Stimulated activated CD8-positive, alpha-beta memory T cell treated with anti-CD3 and anti-CD28 coated beads, Interleukin-2, amount 100 ng/mL, for 48 hours (primary cell): Measurements from ENCODE around the gene FABP3.

ENCODE experiments used
- DNase-seq, 2 donors: peaks; one replicate each; pipeline ENCODE4 v3.0.0-alpha.2; 2020; ENCODE audit warnings: low read depth in 2 of 2

The FABP3 gene

GRCh38 chr1:31372051-31372450, 825 bp downstream of the FABP3 start:
- no peak for DNase-seq

GRCh38 chr1:31371121-31371959, 1.5 kb downstream of the FABP3 start:
- no peak for DNase-seq

GRCh38 chr1:31370565-31370964, 2.3 kb downstream of the FABP3 start:
- DNase-seq, result no peak

- no peak for DNase-seq
These were observed 2.9 kb downstream of the FABP3 start for GRCh38 chr1:31370021-31370420.

- no peak for DNase-seq
These were observed 4.2 kb downstream of the FABP3 start for GRCh38 chr1:31368611-31369107.

- no peak for DNase-seq
These were observed 6.1 kb downstream of the FABP3 start for GRCh38 chr1:31366796-31367195.

GRCh38 chr1:31364561-31365250, 8.2 kb downstream of the FABP3 start:
- DNase-seq, result no peak

- no peak for DNase-seq
These were observed 10.8 kb downstream of the FABP3 start for GRCh38 chr1:31362032-31362431.

- DNase-seq, result no peak
These were observed 11.3 kb downstream of the FABP3 start for GRCh38 chr1:31361607-31362006.

GRCh38 chr1:31356427-31356826, 16.4 kb downstream of the FABP3 start:
- DNase-seq, result no peak

GRCh38 chr1:31354283-31354682, 18.6 kb downstream of the FABP3 start:
- DNase-seq, result no peak

GRCh38 chr1:31348449-31348848, 24.4 kb downstream of the FABP3 start:
- DNase-seq, result no peak

GRCh38 chr1:31346785-31347184, 26.1 kb downstream of the FABP3 start:
- no peak for DNase-seq

- no peak for DNase-seq
These were observed 27.2 kb downstream of the FABP3 start for GRCh38 chr1:31345635-31346034.

- DNase-seq, result no peak
These were observed 28.4 kb downstream of the FABP3 start for GRCh38 chr1:31344503-31344902.

GRCh38 chr1:31336687-31337467, 36.0 kb downstream of the FABP3 start:
- DNase-seq, result no peak

GRCh38 chr1:31335007-31335406, 37.9 kb downstream of the FABP3 start:
- DNase-seq, result no peak

GRCh38 chr1:31327381-31327780, 45.5 kb downstream of the FABP3 start:
- no peak for DNase-seq

- no peak for DNase-seq
These were observed 46.4 kb downstream of the FABP3 start for GRCh38 chr1:31326461-31326860.

- no peak for DNase-seq
These were observed 47.9 kb downstream of the FABP3 start for GRCh38 chr1:31324992-31325391.

- no peak for DNase-seq
These were observed 48.8 kb downstream of the FABP3 start for GRCh38 chr1:31324093-31324492.

GRCh38 chr1:31318146-31318545, 54.7 kb downstream of the FABP3 start:
- no peak for DNase-seq
